ENCODE results near the gene SRRT.
"Not testable (repeated sequence)": the region's sequence is repeated elsewhere in the genome, so short reads cannot be mapped to it uniquely, and the experiment has no call there.

SRRT gene

DNA sequence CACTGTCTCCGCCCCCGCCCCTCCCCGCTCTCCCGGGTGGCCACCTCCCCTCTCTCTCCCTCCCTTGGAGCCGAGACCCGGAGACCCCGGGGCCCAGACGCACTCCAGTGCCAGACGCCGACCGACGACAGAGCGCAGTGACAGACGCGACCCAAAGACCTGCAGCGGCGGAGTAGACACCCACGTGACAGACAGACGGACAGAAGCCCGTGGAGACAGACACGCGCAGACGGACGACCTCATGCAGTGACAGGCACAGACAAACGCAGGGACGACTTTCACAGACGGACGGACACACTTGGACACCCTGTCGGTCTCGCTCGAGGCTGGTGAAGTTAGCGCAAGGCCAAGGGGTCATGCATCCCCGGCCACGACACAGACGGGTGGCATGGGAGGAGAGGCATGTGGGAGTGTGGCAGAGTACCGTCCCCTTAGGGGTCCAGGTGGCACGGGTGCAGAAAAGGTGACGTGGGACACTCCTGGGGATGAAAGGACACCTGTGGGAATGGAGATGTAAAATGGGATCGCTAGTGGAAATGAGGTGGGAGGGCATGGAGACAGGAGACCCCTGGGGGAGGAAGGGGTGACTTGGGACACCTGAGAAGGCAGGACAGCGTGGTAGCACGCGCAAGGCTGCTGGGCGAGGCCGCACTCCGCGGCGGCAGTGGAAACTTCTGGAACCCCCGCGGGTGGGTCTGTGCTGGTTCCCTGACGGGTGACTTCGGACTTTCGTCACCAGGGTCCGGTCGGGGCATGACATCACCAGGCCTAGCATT lies 21.2 kb downstream of the SRRT start:
- DNase-seq, result peak; percentile 23

DNA sequence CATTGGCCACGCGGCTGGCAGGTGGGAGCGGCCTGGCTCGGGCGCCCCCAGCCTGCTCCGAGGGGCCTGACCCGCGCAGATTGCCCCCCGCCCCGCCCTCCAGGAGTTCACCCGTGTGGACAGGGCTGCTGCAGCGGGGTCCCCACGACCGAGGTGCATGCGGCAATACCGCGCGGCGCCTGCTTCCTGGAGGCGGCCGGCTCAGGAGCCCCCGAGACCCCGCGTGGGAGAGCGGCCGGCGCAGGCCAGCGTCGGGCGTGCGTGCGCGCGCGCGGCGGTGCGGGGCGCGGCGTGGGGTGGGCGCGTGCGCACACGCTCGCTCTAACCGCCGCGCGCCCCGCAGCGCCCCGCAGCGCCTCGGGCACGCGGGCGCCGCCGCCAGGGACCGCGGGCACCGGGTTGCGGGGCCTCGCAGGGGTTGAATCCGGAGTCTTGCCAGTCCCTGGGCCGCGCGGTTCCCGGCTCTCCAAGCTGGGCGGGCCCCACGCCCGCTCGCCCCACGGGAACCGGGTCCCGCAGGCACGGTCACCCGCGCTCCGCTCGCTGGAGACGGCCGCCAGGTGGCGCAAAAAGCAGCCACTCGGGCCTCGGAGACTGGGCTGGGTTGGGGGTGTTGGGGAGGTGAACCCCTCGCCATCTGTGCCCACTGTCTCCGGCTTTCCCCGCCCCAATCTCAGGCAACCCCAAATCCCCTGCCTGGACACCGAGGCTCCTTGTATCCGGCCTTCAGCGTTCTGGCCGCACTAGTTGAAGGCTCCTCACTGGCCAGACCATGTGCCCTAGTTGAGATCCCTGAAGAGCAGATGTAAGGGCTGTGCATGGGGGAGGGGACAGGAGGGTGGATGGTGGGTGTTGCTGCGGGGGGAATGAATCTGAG lies 22.1 kb downstream of the SRRT start:
- DNase-seq, result no peak

DNA sequence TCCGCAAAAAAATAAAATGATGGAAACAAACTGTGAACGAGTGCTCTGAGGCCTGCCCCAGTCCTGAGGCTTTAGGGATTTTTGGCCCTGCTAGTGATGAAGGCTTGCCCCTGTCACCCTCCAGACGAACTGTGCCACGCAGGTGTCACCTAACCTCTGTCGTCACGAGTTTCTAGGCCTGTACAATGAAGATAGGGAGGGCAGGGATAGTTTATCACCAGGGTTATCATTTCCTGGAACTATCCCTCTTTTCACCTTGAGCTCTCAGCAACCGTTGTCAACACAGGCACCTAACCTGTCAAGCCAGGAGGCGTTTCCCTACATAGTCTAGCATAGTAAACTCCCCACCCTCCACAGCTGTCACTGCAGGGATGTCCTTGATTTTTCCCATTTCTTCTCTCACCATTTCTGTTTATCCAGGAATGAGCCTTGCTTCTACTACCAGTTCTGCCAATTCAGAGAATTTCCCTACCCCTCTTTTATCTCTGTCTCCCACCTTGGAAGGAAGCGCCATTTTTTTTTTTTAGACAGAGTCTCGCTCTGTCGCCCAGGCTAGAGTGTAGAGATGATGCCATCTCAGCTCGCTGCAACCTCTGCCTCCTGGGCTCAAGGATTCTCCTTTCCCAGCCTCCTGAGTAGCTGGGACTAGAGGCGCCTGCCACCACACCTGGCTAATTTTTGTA lies 23.0 kb downstream of the SRRT start:
- no peak for DNase-seq

DNA sequence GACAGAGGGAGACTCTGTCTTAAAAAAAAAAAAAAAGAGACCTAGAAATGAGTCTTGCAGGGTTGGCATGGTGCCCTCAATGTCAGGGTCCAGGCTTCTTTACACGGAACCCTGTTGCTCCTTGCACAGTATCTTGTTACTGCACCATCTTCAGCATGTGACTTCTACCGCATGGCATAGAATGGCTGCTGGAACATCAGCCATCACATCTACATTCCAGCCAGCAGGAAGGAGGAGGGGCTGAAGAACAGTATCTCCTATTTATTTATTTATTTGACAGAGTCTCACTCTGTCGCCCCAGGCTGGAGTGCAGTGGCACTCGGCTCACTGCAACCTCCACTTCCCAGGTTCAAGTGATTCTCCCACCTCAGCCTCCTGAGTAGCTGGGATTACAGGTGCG lies 24.5 kb downstream of the SRRT start:
- DNase-seq, result no peak

- no peak for DNase-seq
Measured at GRCh38 chr7:100900978-100901377, 26.1 kb downstream of the SRRT start.

GRCh38 chr7:100901921-100902332 lies 27.0 kb downstream of the SRRT start:
- DNase-seq, result no peak

DNA sequence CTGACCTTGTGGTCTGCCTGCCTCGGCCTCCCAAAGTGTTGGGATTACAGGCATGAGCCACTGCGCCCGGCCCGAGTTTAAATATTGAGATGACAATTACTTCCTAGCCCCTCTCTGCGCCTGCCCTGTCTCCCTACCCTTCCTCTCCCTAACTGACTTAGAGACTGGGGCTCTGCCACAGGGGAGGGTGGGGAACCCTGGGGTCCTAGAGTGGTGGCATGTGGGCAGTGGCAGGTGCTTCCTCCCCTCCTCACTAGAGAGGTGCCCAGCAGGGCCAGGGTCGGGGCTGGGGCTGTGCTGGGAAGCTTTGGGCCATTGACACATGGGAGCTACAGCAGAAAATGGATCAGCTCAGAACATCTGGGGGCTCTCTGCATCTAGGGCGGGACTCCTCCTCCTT lies 27.7 kb downstream of the SRRT start:
- no peak for DNase-seq

- DNase-seq, result no peak
Measured at GRCh38 chr7:100908512-100908911, 33.6 kb downstream of the SRRT start.

GRCh38 chr7:100910443-100910842 lies 35.5 kb downstream of the SRRT start:
- not testable (repeated sequence) for DNase-seq

DNA sequence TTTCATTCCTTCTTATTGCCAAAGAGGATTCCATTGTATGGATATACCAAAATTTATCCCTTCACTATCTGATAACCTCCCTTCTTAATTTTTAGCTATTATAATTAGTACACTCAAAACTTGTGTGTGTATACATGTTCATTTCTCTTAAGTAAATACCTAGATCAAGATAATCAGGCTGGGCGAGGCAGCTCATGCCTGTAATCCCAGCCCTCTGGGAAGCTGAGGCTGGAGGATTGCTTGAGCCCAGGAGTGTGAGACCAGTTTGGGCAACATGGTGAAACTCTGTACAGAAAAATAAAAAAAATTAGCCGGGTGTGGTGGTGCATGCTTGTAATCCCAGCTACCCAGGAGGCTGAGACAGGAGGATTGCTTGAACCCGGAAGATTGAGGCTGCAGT lies 36.6 kb downstream of the SRRT start:
- no peak for DNase-seq

GRCh38 chr7:100914208-100914878 lies 39.4 kb downstream of the SRRT start:
- DNase-seq, result no peak

DNA sequence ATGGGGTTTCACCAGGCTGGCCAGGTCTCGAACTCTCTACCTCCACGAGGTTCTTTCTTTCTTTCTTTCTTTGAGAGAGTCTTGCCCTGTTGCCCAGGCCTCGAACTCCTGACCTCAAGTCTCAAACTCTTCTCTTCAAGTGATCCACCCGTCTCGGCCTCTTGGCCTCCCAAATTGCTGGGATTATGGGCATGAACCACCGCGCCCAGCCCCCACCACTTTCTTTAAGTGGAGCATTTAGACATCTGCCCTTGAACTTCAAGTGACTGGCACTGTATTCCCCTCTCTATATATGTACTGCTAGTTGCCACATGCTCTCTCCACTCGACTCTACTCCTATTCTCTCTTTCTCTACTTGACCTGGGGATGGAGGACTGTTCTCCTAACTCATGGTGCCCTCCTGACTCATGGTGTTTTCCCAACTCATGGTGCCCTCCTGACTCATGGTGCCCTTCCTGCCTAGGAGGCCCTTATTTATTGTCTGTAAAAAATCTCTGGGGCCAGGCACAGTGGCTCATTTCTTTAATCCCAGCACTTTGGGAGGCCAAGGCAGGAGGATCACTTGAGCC lies 40.1 kb downstream of the SRRT start:
- no peak for DNase-seq

DNA sequence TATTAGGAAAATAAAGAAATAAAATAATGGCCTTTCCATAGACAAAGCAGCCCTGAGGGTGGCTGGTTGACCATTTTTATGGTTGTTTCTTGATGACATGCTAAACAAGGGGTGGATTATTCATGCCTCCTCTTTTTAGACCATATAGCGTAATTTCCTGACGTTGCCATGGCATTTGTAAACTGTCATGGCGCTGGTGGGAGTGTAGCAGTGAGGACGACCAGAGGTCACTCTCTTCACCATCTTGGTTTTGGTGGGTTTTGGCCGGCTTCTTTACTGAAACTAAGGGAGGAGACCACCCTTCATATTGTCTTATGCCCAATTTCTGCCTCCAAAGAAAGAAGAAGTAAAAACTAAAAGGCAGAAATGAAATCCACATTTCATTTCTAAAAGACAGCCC lies 44.4 kb downstream of the SRRT start:
- DNase-seq, result not testable (repeated sequence)

- not testable (repeated sequence) for DNase-seq
Measured at GRCh38 chr7:100919779-100920437, 45.0 kb downstream of the SRRT start.

- no peak for DNase-seq
Measured at GRCh38 chr7:100921039-100921438, 46.1 kb downstream of the SRRT start.

DNA sequence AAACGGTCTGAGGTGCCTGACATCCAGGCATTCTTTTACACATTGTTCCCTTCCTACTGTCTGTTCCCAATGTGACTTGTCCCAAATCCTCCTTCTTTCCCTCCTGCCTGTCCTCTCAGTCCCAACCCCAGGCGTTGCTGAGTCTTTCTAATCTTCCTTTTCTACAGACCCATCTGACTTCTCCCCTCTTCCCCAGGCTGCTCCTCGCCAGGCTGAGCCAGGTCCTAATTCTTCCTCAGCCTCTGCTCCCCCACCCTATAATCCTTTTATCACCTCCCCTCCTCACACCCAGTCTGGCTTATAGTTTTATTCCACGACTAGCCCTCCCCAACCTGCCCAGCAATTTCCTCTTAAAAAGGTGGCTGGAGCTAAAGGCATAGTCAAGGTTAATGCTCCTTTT lies 48.7 kb downstream of the SRRT start:
- DNase-seq, result not testable (repeated sequence)

- no peak for DNase-seq
Measured at GRCh38 chr7:100929808-100930174, 54.9 kb downstream of the SRRT start.

DNA sequence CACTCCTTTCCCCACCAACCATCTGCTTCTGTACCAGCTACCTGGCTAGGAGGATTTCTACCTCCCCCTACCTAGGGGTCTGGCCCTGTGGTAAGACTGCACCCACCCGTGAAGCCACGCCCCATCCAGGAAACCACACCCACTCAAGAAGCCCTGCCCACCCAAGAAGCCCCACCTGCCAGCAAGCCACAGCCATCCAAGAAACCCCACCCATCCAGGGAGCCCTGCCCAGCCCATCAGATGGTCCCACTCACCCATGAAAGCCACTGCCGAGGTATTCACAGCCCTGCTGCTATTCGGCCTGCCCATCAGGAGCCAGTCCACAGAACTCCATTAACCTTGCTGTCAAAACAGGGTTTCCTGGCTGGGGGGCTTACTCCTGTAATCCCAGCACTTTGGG lies 58.8 kb downstream of the SRRT start:
- DNase-seq, result no peak

DNA sequence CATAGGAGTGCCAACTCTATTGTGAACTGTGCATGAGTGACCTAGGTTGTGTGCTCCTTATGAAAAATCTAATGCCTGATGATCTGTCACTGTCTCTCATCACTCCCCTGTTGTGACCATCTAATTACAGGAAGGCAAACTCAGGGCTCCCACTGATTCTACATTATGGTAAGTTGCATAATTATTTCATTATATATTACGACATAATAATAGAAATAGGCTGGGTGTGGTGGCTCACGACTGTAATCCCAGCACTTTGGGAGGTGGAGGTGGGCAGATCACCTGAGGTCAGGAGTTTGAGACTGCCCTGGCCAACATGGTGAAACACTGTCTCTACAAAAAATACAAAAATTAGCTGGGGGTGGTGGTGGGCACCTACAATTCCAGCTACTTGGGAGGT lies 60.5 kb downstream of the SRRT start:
- not testable (repeated sequence) for DNase-seq

DNA sequence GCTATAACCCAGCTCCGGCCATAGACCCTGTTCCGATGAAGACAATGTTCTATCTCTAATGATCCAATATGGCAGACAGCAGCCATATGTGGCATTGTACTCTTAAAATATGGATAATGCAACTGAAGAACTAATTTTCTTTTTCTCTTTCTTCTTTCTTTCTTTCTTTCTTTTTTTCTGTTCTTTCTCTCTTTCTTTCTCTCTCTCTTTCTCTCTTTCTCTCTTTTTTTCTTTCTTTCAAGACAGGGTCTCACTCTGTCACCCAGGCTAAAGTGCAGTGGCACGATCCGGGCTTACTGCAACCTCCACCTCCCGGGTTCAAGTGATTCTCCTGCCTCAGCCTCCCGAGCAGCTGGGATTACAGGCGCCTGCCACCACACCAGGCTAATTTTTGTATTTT lies 61.3 kb downstream of the SRRT start:
- not testable (repeated sequence) for DNase-seq

Measured in COR-L47 (cell line).